T-helper 1 cell treated with Interleukin-12 subunit alpha and Interleukin-12 subunit beta and Interleukin-4 antibody, amounts not matched to agents 30 μg/mL and 1 μg/mL, for 36 hours (primary cell): ENCODE data around the gene ZNF674.

ENCODE experiments used
- H3K27ac Mint-ChIP-seq: one replicate; pipeline ENCODE4 v1.8.0; 2021; ENCODE audit warnings: mild to moderate bottlenecking, mixed read lengths
- H3K27me3 Mint-ChIP-seq: one replicate; pipeline ENCODE4 v1.8.0; 2021; ENCODE audit warnings: low read depth, mixed read lengths
- H3K36me3 Mint-ChIP-seq: one replicate; pipeline ENCODE4 v1.8.0; 2021; ENCODE audit warnings: low read depth, mixed read lengths
- H3K4me1 Mint-ChIP-seq: one replicate; pipeline ENCODE4 v1.8.0; 2021; ENCODE audit warnings: low read depth, mixed read lengths
- H3K4me3 Mint-ChIP-seq: one replicate; pipeline ENCODE4 v1.8.0; 2021; ENCODE audit warnings: mild to moderate bottlenecking, moderate library complexity, mixed read lengths
- H3K9me3 Mint-ChIP-seq: one replicate; pipeline ENCODE4 v1.8.0; 2021; ENCODE audit warnings: mixed read lengths

Gene ZNF674

DNA sequence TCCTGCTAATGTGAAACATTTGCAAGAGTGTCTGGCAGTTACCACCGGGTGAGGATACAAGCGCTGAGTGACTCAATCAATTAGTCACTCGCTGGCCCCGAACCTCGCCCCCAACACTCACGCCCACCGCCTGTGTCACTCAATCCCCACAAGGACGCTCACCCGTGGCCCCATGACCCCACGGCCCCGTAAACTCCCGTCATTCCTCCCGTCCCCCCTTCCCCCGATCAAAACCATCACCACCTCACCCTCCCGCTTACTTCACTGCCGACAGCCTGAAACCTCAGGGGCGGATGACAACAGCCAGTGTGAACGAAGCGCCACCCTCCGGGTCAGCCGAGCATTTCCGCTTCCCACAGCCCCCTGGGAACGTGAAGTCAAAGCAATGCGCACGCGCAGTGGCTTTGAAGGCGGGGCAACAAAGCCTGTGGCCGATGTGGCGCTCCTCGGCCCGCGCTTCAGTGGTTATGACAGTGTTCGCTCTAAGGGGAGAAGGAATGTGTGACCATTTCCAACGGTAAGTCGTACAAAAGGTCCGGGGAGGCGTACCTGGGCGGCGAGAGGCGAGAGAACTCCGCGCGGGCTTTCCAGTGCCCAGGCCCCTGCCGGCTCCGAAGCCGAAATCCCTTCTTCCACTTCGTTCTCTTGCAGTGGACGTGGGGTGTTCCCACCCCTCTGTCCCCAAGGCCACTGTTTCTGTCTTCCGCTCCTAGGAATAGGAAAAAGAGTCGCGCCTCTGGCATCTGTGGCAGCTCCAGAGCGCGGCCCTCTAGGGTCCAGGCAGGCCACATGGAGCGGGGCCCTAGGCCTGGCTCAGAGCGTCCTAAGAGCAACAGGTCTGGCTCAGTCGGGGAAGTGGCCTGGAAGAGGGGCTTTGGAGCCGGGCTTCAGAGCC lies at the start of gene ZNF674:
ZNF674 (minus strand) TSS at position 311 of the 895 bp plus-strand sequence. CDS start 3,334 bp downstream, outside the sequence.
- Mint-ChIP-seq H3K9me3 (no peaks in the 10 kb centered on the region), H3K4me3 (peak within 1 kb of the TSS; percentile 99), H3K36me3 (peaks cover 13% of the 10 kb centered on the region), H3K4me1 (peaks cover 23% of the 10 kb centered on the region), H3K27me3 (no peaks in the 10 kb centered on the region), H3K27ac (peak within 1 kb of the TSS; percentile 99)

DNA sequence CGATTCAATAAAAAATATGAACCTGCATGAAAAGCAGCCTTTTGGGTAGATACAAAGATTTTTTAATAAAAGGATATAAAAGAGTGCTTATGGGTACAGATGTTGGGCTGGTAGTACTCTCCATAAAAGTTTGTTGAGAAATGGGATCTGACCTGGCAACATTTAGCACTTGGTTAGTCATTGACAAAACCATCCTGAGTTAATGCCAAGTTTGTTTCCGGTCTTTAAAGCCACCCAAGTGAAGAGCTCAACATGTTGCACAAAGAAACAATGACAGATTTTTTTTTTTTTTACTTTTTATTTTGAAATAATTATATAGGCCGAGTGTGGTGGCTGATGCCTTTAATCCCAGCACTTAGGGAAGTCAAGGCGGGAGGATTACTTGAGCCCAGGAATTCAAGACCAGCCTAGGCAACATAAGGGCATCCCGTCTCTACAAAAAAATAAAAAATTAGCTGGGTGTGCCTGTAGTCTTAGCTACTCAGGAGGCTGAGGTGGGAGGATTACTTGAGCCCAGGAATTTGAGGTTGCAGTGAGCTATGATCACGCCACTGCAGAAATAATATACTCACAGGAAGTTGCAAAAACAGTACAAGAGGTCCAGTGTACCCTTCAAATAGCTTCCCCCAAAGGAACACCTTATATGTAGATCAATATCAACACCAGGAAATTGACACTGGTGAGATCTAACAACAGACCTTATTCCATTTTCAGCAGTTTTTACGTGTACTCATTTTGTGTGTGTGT lies 44.9 kb upstream of the ZNF674 start:
- peaks cover 9% of the 10 kb centered on the region for H3K36me3 Mint-ChIP-seq
- peaks cover 17% of the 10 kb centered on the region for H3K4me1 Mint-ChIP-seq
- no peaks in the 10 kb centered on the region for H3K9me3 Mint-ChIP-seq
- no peak overlapping the region for H3K4me3 Mint-ChIP-seq
- H3K27me3 Mint-ChIP-seq: no peaks in the 10 kb centered on the region
- no peak overlapping the region for H3K27ac Mint-ChIP-seq

DNA sequence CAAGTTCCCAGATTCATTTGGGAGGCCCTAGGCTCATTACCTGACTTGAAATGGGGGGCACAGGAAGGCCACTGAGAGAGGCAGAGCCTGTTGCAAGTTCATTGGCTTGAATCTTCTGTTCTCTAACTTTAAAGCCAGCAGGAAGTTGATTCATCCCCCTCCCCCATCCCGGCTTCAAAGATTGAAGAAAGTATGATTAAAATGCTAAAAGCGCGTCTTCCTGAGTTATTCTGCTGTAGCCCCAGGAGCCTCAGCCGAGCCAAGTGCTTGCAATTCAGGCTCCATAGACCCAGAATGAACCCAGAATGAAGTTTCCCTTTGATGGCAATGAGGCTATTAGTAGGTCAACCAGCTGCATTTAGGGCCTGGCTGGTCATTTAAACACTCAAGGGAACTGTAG lies 43.0 kb upstream of the ZNF674 start:
- peaks cover 19% of the 10 kb centered on the region for H3K4me1 Mint-ChIP-seq
- H3K36me3 Mint-ChIP-seq: peaks cover 6% of the 10 kb centered on the region
- H3K27ac Mint-ChIP-seq: peak overlapping the region; percentile 75
- no peaks in the 10 kb centered on the region for H3K27me3 Mint-ChIP-seq
- H3K4me3 Mint-ChIP-seq: peak overlapping the region; percentile 70
- no peaks in the 10 kb centered on the region for H3K9me3 Mint-ChIP-seq

DNA sequence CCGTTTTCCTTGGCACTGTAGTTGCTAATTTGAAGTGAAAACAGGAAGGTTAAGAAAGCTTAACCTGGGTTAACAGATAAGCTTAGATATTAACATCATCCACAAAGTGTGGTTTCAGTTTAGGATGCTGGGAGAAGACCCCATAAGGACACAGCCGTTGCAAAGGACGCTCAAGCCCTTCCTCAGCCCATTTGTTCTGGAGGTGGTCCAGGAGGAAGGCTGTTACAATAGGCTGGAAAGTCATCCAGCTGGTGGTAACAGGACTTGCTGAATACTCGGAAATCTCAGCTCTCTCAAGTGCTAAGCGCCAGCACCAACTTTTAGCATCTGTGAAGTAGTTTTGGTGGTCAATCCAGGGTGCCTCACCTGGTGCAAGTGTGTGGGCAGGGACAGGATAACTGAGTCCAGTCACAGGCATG lies 42.5 kb upstream of the ZNF674 start:
- peak overlapping the region; percentile 75 for H3K27ac Mint-ChIP-seq
- H3K27me3 Mint-ChIP-seq: no peaks in the 10 kb centered on the region
- H3K4me3 Mint-ChIP-seq: peak overlapping the region; percentile 70
- peaks cover 6% of the 10 kb centered on the region for H3K36me3 Mint-ChIP-seq
- H3K4me1 Mint-ChIP-seq: peaks cover 19% of the 10 kb centered on the region
- H3K9me3 Mint-ChIP-seq: no peaks in the 10 kb centered on the region

DNA sequence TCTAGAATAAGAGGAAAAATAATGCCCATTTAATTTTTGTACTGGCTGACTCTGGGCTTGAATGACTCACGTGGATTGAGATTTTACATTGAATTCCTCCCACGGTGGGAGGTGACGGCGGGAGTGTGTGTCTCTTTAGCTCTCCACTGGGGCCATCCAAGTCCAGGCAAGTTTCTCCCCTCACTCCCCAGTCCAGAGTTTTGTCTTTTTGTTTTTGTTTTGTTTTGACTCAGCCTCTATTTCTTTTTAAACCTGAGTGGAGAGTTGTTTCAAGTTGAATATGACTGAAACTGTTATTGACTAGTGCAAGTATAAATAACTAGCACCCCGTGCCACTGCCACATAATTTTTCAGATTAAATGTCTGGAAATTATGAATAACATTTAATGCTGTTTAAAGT lies 41.9 kb upstream of the ZNF674 start:
- Mint-ChIP-seq H3K27me3 (no peaks in the 10 kb centered on the region), H3K36me3 (peaks cover 5% of the 10 kb centered on the region), H3K27ac (peak overlapping the region; percentile 80), H3K4me1 (peaks cover 19% of the 10 kb centered on the region), H3K9me3 (no peaks in the 10 kb centered on the region), H3K4me3 (peak overlapping the region; percentile 57)

DNA sequence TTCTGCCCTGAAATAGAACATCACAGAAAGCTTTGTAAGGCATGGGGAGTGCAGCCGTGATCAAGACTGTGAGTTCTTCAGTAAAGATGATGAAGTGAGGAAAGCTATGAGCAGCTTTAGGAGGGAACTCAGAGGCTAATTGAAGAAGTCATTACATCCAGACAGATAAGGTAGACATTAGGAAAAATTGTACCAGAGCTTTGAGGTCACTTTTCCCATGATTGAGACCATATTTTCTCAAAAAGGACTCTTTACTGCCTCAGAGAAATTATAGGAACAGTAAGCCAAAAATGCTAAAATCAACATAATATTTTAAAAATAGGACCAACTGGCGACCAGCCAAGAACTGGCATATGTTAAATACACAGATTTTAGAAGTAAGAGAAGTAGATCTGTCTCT lies 39.5 kb upstream of the ZNF674 start:
- Mint-ChIP-seq H3K27me3 (no peaks in the 10 kb centered on the region), H3K9me3 (no peaks in the 10 kb centered on the region), H3K36me3 (no peaks in the 10 kb centered on the region), H3K4me3 (no peak overlapping the region), H3K27ac (no peak overlapping the region), H3K4me1 (peaks cover 19% of the 10 kb centered on the region)

DNA sequence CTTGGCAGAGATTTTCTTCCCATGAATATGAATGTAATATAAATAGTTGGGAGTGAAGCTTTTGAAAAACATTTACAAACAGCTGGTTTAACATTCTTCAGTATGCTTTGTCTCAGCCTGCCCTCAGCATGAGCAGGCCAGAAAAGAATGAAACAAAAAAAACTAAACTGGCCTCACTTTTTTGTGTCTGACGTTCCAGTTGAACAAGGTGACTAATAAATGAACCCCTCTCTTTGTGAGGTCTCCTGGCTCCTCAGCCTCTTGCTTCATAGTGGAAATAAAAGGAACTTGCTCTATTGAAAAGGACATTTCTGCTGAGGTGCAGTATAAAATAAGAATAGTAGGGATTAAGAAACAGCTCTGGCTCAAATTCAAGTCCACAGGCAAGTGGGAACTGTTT lies 37.7 kb upstream of the ZNF674 start:
- Mint-ChIP-seq H3K4me1 (peaks cover 17% of the 10 kb centered on the region), H3K27ac (no peak overlapping the region), H3K27me3 (no peaks in the 10 kb centered on the region), H3K4me3 (no peak overlapping the region), H3K9me3 (no peaks in the 10 kb centered on the region), H3K36me3 (peaks cover 4% of the 10 kb centered on the region)

DNA sequence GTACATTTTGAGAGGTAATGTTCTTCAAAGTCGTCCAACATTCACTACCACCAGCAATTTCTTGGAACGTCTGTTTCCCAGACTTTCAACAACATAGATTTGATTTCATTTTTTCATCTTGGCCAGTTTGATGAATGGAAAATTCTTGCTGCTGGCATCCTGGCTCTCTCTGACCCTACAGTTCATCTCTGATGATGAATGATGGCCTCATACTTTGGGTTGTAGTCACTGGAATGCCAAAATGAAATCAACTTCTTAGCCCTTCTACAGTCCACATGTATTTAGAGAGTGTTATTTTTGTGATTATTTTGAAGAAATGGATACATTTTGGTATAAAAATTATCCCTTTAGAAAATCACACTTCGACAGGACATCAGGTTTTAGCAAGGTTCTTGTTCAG lies 37.1 kb upstream of the ZNF674 start:
- Mint-ChIP-seq H3K27ac (no peak overlapping the region), H3K36me3 (peaks cover 8% of the 10 kb centered on the region), H3K9me3 (no peaks in the 10 kb centered on the region), H3K4me3 (no peak overlapping the region), H3K27me3 (no peaks in the 10 kb centered on the region), H3K4me1 (peaks cover 16% of the 10 kb centered on the region)

DNA sequence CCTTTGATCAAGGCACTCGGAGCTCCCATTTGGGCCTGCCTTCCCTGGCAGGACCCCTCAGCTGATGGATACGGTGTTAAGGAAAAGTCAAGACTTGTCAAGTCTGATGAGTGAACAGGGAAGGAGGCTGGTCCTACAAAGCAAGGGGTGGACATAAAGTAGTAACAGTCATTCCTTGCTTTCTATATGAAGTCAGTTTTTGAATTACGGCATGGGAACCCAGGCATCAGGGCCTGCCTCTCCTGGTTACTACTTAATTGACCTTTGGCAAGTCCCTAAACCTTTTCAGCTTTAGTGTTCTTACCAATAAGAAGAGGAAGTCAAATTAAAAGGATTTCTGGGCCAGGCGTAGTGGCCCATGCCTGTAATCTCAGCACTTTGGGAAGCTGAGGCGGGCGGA lies 35.4 kb upstream of the ZNF674 start:
- Mint-ChIP-seq H3K27me3 (no peaks in the 10 kb centered on the region), H3K36me3 (peaks cover 13% of the 10 kb centered on the region), H3K27ac (no peak overlapping the region), H3K4me1 (peaks cover 21% of the 10 kb centered on the region), H3K9me3 (no peaks in the 10 kb centered on the region), H3K4me3 (no peak overlapping the region)

DNA sequence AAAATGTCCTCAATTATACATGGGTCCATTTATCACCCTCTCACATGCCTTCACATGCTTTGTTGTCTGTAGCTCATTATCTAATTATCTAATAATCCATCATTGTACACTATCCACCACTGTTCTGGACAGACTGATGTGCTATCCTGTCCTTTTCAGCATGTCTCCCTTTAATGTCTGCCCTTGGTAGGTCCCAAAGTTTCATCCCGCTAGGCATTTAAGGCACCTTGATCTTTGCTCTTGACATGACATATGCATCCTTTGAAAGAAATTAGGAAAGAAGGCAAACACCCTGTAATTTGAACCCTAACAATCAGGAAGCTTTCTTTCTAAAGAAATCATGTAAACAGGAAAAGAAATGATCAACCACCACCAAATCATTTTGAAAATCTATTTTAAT lies 34.0 kb upstream of the ZNF674 start:
- H3K36me3 Mint-ChIP-seq: peaks cover 13% of the 10 kb centered on the region
- H3K27me3 Mint-ChIP-seq: no peaks in the 10 kb centered on the region
- no peaks in the 10 kb centered on the region for H3K9me3 Mint-ChIP-seq
- H3K4me1 Mint-ChIP-seq: peaks cover 23% of the 10 kb centered on the region
- no peak overlapping the region for H3K4me3 Mint-ChIP-seq
- peak overlapping the region; percentile 1 for H3K27ac Mint-ChIP-seq

DNA sequence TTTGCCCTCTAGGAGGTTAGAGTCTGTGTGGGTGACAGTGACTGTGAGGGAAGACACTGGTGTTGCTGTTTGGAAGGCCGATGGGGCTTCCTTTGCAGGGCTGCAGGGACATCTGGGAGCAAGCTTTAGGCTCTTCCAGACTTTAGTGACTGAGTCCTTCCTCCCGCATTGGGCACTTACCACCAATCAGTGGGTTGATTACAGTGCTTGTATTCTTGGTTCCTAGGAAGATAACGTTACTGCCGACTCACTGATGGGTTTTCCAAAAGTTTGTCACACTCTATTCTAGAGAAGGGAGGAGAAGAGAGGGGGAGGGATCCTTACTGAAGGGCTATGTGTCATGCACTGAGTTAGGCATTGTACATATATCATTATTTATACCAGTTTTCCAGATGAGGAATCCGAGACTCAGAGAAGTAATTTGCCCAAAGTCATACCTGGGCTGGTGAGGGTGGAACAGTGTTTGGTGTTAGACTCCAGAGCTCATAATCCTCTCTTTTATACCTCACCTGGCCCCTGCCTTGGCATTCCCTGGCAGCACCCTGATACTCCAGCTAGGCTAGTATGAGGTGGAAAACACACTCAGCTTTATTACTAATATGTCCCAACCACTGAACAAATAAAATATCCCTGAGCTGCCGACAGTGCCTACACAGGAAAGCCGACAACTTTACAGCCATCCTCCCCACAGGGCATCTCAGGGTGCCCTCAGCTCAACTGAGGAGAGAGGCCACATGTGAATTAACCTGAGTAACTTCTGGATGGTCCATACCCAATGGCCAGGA lies 32.2 kb upstream of the ZNF674 start:
- H3K36me3 Mint-ChIP-seq: peaks cover 13% of the 10 kb centered on the region
- H3K27me3 Mint-ChIP-seq: no peaks in the 10 kb centered on the region
- H3K27ac Mint-ChIP-seq: no peak overlapping the region

DNA sequence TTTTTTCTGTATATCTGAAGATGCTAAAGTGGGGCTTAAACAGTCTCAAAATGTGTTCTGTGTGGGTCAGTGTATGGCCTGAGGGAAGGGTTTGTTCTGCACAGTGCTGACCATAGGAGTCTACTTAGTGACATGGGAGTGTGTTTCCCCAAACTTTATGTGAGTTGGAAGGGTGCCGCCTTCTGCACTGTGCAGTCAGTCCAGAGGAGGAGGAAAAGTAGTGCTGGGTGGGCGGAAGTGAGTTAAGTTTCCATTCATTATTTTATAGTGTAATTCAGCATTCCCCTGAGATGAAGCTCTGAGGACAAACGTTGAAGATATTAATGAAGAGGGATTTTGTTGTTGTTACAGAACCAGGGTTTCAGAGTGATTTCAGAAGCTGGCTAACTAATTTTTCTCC lies 31.2 kb upstream of the ZNF674 start:
- Mint-ChIP-seq H3K4me1 (peaks cover 38% of the 10 kb centered on the region), H3K9me3 (no peaks in the 10 kb centered on the region), H3K27ac (no peak overlapping the region), H3K36me3 (peaks cover 13% of the 10 kb centered on the region), H3K27me3 (no peaks in the 10 kb centered on the region), H3K4me3 (peak overlapping the region; percentile 78)

More for the DNA sequence above, 32.2 kb upstream of the ZNF674 start:
- Mint-ChIP-seq H3K9me3 (no peaks in the 10 kb centered on the region), H3K4me1 (peaks cover 29% of the 10 kb centered on the region), H3K4me3 (peak overlapping the region; percentile 61)

DNA sequence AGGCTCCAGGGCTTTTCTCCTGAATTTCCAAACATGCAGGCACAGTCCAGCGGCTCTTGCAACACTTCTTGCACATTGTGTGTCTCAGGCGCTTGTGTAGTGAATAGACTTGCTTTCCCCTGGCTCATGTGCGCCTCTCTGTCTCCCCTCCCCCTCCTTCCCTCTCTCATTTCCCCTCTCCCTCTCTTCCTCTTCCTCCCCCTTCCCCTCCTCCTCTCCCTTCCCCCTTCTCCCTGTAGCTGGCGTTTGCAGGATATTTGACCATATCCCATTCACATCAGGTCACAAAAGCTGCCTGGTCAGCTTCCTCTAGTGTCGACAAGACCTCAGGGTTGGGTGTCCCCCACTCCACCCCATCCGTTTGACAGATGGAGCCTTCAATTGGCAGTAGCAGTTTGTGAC lies 30.8 kb upstream of the ZNF674 start:
- no peaks in the 10 kb centered on the region for H3K9me3 Mint-ChIP-seq
- no peak overlapping the region for H3K27ac Mint-ChIP-seq
- peaks cover 38% of the 10 kb centered on the region for H3K4me1 Mint-ChIP-seq
- no peaks in the 10 kb centered on the region for H3K27me3 Mint-ChIP-seq
- peak overlapping the region; percentile 78 for H3K4me3 Mint-ChIP-seq
- peaks cover 13% of the 10 kb centered on the region for H3K36me3 Mint-ChIP-seq

DNA sequence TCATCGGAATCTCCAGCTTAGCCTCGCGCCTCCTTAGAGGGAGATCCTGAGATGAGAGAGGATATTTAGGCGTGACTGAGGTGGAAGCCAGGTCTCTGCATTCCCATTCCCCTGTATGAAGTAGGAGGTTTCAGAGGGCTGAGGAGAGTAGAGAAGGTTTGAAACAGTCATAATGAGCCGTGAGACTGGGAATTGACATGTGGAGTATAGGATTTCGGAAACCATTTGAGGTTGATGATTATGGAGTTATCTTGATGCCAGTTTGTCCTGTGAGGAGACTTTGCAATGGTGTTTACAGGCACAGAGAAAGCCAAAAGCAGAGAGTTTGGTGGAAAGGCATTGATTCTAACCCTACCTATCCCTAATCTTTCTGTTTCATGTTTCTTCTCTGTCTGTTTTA lies 30.4 kb upstream of the ZNF674 start:
- Mint-ChIP-seq H3K9me3 (no peaks in the 10 kb centered on the region), H3K4me1 (peaks cover 38% of the 10 kb centered on the region), H3K4me3 (peak overlapping the region; percentile 78), H3K27me3 (no peaks in the 10 kb centered on the region), H3K27ac (no peak overlapping the region), H3K36me3 (peaks cover 13% of the 10 kb centered on the region)
